ENCODE data around the gene SLC30A2. TPM values are rescaled to one million over a fixed set of nuclear protein-coding genes. Genes with fewer than 3 reads are reported as not detected.
A peak's percentile ranks its signal among the peaks of the same experiment; 100 is the strongest.

Gene SLC30A2
- total RNA-seq, 4 donors from 2014 or later = 0.14 TPM; not detected in 3

DNA sequence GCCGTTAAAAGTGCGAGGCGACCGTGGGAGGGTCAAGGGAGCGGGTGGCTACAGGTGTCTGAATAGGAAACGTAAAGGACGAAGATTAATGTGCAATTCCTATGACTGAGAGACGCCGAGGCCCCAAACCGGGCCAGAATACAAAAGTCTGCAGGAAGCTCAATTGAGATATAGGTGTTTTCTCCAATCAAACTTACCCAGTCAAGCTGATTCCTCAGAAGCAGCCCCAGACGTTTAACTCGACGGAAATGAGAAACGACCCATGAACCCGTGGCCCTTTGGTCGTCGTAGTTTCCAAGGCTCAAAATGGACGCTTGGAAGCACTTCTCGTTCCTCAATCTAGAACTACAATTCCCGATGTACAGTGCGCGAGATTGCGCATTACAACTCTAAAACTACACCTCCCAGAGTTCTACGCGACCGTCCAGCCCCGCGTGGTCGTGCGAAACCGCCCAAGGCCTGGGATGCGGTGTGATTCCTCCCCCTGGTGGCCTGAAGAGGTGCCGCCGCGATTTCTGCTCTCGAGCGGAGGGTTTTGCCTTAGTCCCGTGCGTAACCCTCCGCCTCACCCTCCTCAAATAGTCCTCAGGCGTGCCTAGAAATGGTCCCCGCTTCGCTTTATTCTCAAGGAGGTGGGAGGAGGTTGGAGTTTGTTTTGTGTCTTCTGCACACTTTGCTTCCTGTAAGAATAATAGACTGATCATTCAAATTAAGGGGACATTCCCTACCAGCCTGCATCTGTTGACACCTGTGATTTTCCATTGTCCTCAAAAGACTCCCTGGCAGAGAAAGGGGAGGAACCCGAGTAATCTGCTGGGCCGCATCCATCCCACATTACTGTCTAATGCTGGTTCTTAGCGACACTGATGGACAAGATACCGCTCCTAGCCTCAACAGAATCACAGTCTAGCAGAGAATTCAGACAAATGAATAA, 47.8 kb downstream of the SLC30A2 start, which contains the start of gene PAFAH2:
Gene PAFAH2 (minus strand): TSS at position 236 of the 934 bp plus-strand sequence. CDS start 7,247 bp downstream, outside the sequence.
- Histone ChIP-seq H3K36me3 (no peaks in the 10 kb centered on the region), H3K4me3 (peak within 1 kb of the TSS; percentile 49 to 86 (median 57)), H3K9me3 (no peaks in the 10 kb centered on the region), H3K27ac (peak within 1 kb of the TSS; percentile 90 to 96 (median 92)), H3K4me1 (peaks cover 4 to 18% (median 11%) of the 10 kb centered on the region in 4 donors), H3K27me3 (no peaks in the 10 kb centered on the region)
- intact Hi-C loops (cut with DNase I; ENCODE audit: low total_unique reads) = loop anchor here (2.0 to 5.0 kb wide), 2 partner anchors 101 to 196 kb away; partner anchors contain the start of gene SELENON
- TF ChIP-seq, protein P1, sequence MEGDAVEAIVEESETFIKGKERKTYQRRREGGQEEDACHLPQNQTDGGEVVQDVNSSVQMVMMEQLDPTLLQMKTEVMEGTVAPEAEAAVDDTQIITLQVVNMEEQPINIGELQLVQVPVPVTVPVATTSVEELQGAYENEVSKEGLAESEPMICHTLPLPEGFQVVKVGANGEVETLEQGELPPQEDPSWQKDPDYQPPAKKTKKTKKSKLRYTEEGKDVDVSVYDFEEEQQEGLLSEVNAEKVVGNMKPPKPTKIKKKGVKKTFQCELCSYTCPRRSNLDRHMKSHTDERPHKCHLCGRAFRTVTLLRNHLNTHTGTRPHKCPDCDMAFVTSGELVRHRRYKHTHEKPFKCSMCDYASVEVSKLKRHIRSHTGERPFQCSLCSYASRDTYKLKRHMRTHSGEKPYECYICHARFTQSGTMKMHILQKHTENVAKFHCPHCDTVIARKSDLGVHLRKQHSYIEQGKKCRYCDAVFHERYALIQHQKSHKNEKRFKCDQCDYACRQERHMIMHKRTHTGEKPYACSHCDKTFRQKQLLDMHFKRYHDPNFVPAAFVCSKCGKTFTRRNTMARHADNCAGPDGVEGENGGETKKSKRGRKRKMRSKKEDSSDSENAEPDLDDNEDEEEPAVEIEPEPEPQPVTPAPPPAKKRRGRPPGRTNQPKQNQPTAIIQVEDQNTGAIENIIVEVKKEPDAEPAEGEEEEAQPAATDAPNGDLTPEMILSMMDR (IDR thresholded peaks at IDR 0.05) = peak; percentile 87 to 100 (median 95)
- no peak for TF ChIP-seq EP300 (IDR thresholded peaks at IDR 0.05; ENCODE audit: low read depth)
- peak; percentile 26 to 77 (median 52) for TF ChIP-seq POLR2AphosphoS5 (IDR thresholded peaks at IDR 0.05)
- peak; percentile 60 for TF ChIP-seq POLR2A (IDR thresholded peaks at IDR 0.05)
- WGBS, 2 donors (ENCODE audit: low coverage in 1 of 2) = 0 to 1% methylated on average over 5 to 45 of the region's 47 CpGs
- in situ Hi-C loops (cut with MboI; ENCODE audit: low pct_ligation_motif_present in 1 of 4, low pct_unique_long_range_greater_than_20kb in 1 of 4, low sequenced_read_pairs in 3 of 4) = loop anchor here in 1 of 4 donors (5.0 kb wide), 1 partner anchor 101 kb away; no protein-coding TSS in a partner anchor
- peak; percentile 98 for DNase-seq

DNA sequence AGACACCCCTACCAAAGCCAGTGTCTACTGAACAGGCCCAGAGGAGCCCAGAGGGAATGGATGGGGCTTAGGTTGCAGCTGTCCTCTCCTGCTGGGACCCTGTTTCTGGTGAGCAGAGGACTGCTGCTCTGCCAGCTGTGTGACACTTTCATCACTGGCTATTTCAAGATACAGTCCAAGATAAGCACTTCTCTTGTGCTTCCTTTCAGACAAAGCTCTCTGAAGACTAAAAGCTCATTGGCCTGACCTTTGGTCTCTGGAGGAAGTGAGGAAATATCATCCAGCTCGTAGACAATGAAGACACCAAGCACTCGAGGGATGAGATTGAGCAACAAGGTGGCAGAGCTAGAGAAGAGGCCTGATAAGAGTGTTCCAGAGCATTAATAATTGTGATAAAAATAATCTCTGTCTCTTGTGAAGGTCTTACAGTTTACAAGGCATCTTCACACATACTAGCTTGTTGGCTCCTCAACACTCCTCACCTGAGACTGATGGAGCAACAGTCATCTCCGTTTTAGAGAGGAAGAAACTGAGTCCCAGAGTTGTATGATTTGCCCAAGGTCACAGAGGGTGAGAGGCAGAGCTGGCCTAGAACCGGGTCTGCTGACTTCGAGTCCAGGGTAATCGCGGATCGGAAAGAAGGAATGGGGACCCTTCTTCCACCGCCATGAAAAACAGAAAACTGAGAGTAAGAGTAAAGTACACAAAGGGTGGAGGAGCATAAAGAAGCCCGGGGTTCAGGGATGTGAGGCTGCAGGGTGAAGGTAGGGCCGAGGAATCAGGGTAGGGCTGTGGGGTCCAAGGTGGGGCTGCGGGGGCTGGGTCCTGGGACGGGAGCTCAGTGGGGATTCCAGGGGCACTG, 48.7 kb downstream of the SLC30A2 start:
- peak; percentile 46 for DNase-seq
- TF ChIP-seq EP300 (IDR thresholded peaks at IDR 0.05; ENCODE audit: low read depth) (no peak), POLR2AphosphoS5 (IDR thresholded peaks at IDR 0.05) (peak in 2 of 3 donors; percentile 77 to 78), POLR2A (IDR thresholded peaks at IDR 0.05) (peak; percentile 52)
- TF ChIP-seq, protein P1 (IDR thresholded peaks at IDR 0.05) = no peak

DNA sequence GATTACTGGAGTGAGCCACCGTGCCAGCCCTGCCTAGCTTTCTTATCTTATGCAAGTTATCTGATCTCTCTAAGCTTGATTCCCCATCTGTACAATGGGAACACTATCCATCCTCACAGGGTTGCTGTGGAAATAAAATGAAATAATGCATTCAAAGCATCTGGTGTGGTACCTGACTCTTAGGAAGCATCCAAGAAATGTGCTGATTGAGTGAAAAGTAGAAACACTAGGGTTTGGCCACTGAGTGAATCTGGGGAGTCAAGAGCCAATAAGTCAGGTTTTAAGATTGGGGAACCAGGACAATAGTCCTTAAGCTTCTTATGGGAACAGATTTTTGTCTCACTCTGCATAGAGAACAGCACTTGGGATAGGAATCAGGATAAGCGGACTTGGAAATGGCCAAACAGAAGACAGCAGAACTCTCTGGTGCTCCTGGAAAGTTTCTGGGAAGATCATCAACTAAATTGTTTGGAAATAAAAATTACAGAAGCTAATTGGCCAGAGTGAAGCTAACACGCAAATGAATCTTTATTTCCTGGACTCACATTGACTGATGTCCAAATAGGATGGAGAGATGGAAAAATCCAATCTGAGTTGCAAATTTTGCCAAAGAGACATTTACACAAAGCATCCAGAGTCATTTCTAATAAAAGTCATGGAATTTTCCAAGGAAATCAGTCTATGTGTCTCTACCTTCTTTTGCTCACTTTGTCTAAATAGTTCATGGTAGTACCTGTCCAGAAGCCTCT, 51.3 kb downstream of the SLC30A2 start:
- in situ Hi-C loops (cut with MboI; ENCODE audit: low pct_ligation_motif_present in 1 of 4, low pct_unique_long_range_greater_than_20kb in 1 of 4, low sequenced_read_pairs in 3 of 4) (loop anchor here in 1 of 4 donors (5.0 kb wide), 1 partner anchor 97 kb away; no protein-coding TSS in a partner anchor), intact Hi-C loops (cut with DNase I; ENCODE audit: low total_unique reads) (loop anchor here (5.0 kb wide), 2 partner anchors 77 to 192 kb away; partner anchors contain the start of gene SELENON)
- 92 to 100% methylated on average over 3 of the region's 3 CpGs for WGBS, 2 donors (ENCODE audit: low coverage in 1 of 2)
- TF ChIP-seq EP300 (IDR thresholded peaks at IDR 0.05; ENCODE audit: low read depth) (no peak), POLR2AphosphoS5 (IDR thresholded peaks at IDR 0.05) (no peak)
- Histone ChIP-seq H3K4me1 (peaks cover 4 to 18% (median 11%) of the 10 kb centered on the region in 4 donors), H3K27ac (no peak overlapping the region), H3K4me3 (no peak overlapping the region), H3K9me3 (no peaks in the 10 kb centered on the region), H3K27me3 (no peaks in the 10 kb centered on the region), H3K36me3 (no peaks in the 10 kb centered on the region)
- DNase-seq = no peak

More for the DNA sequence above, 48.7 kb downstream of the SLC30A2 start:
- H3K27me3 ChIP-seq = no peaks in the 10 kb centered on the region
- H3K4me1 ChIP-seq = peaks cover 4 to 18% (median 11%) of the 10 kb centered on the region in 4 donors
- peak overlapping the region; percentile 90 to 96 (median 92) for H3K27ac ChIP-seq
- intact Hi-C loops (cut with DNase I; ENCODE audit: low total_unique reads) (loop anchor here (5.0 kb wide), 1 partner anchor 195 kb away; the partner anchor contains the start of gene SELENON), in situ Hi-C loops (cut with MboI; ENCODE audit: low pct_ligation_motif_present in 1 of 4, low pct_unique_long_range_greater_than_20kb in 1 of 4, low sequenced_read_pairs in 3 of 4) (loop anchor here in 1 of 4 donors (5.0 kb wide), 1 partner anchor 100 kb away; no protein-coding TSS in a partner anchor)
- WGBS, 2 donors (ENCODE audit: low coverage in 1 of 2) = 2 to 3% methylated on average over 10 to 13 of the region's 13 CpGs
- H3K36me3 ChIP-seq = no peaks in the 10 kb centered on the region
- H3K4me3 ChIP-seq = peak overlapping the region; percentile 49 to 86 (median 57)
- H3K9me3 ChIP-seq = no peaks in the 10 kb centered on the region

Measured in transverse colon (tissue), 4 donors.